HEK293 (cell line): ENCODE results near the gene SPATA33.

Source experiments
- BCL11A ChIP-seq: fragments of 450-650 bp; formaldehyde crosslinking; IDR thresholded peaks from 2 replicates; pipeline ENCODE4 v1.5.1; 2016; ENCODE audit warnings: low read depth, missing biosample characterization, missing genetic modification characterization
- BCL6B ChIP-seq: fragments of 450-650 bp; formaldehyde crosslinking; IDR thresholded peaks from 2 replicates; pipeline ENCODE4 v1.5.1; 2017; ENCODE audit warnings: missing biosample characterization, missing genetic modification characterization
- MYNN ChIP-seq: fragments of 450-650 bp; formaldehyde crosslinking; IDR thresholded peaks from 2 replicates; pipeline ENCODE4 v1.5.1; 2016; ENCODE audit warnings: missing biosample characterization, missing genetic modification characterization, borderline replicate concordance
- PBX3 ChIP-seq: sonication (generic); formaldehyde crosslinking; IDR thresholded peaks from 2 replicates; pipeline ENCODE4 v1.8.1; 2022; ENCODE audit warnings: mild to moderate bottlenecking, moderate library complexity, missing genetic modification reagents
- PRDM6 ChIP-seq: fragments of 450-650 bp; formaldehyde crosslinking; IDR thresholded peaks from 2 replicates; pipeline ENCODE4 v1.5.1; 2017; ENCODE audit warnings: missing biosample characterization, missing genetic modification characterization
- TSHZ1 ChIP-seq: fragments of 450-650 bp; formaldehyde crosslinking; IDR thresholded peaks from 2 replicates; pipeline ENCODE4 v1.5.1; 2016; ENCODE audit warnings: missing biosample characterization, missing genetic modification characterization, borderline replicate concordance
- ZBTB49 ChIP-seq: fragments of 450-650 bp; formaldehyde crosslinking; IDR thresholded peaks from 2 replicates; pipeline ENCODE4 v1.5.1; 2016; ENCODE audit warnings: missing biosample characterization, missing genetic modification characterization, low read depth
- ZBTB8A ChIP-seq: fragments of 450-650 bp; formaldehyde crosslinking; IDR thresholded peaks from 2 replicates; pipeline ENCODE4 v1.5.1; 2016; ENCODE audit warnings: missing biosample characterization, missing genetic modification characterization
- ZFP37 ChIP-seq: fragments of 450-650 bp; formaldehyde crosslinking; IDR thresholded peaks from 2 replicates; pipeline ENCODE4 v1.5.1; 2016; ENCODE audit warnings: missing biosample characterization, missing genetic modification characterization
- ZNF174 ChIP-seq: fragments of 450-650 bp; formaldehyde crosslinking; IDR thresholded peaks from 2 replicates; pipeline ENCODE4 v1.5.0; 2017; ENCODE audit warnings: missing biosample characterization, mild to moderate bottlenecking, missing genetic modification characterization
- ZNF19 ChIP-seq: fragments of 450-650 bp; formaldehyde crosslinking; IDR thresholded peaks from 2 replicates; pipeline ENCODE4; 2016; ENCODE audit warnings: missing biosample characterization, missing genetic modification characterization, low read depth
- ZNF2 ChIP-seq: fragments of 450-650 bp; formaldehyde crosslinking; IDR thresholded peaks from 2 replicates; pipeline ENCODE4 v1.5.1; 2016; ENCODE audit warnings: missing biosample characterization, missing genetic modification characterization
- ZNF214 ChIP-seq: fragments of 450-650 bp; formaldehyde crosslinking; IDR thresholded peaks from 2 replicates; pipeline ENCODE4 v1.5.1; 2017; ENCODE audit warnings: missing biosample characterization, mild to moderate bottlenecking, missing genetic modification characterization, borderline replicate concordance
- ZNF248 ChIP-seq: fragments of 450-650 bp; formaldehyde crosslinking; IDR thresholded peaks from 2 replicates; pipeline ENCODE4 v1.5.1; 2017; ENCODE audit warnings: missing biosample characterization, missing genetic modification characterization
- ZNF292 ChIP-seq: fragments of 450-650 bp; formaldehyde crosslinking; IDR thresholded peaks from 2 replicates; pipeline ENCODE4 v1.5.1; 2016; ENCODE audit warnings: low read depth, missing biosample characterization, missing genetic modification characterization, borderline replicate concordance
- ZNF354C ChIP-seq: fragments of 450-650 bp; formaldehyde crosslinking; IDR thresholded peaks from 2 replicates; pipeline ENCODE4 v1.5.1; 2016; ENCODE audit warnings: missing biosample characterization, missing genetic modification characterization, low read depth, borderline replicate concordance
- ZNF37A ChIP-seq: fragments of 450-650 bp; IDR thresholded peaks from 2 replicates; pipeline ENCODE4 v1.5.1; 2018; ENCODE audit warnings: missing biosample characterization, missing genetic modification characterization
- ZNF433 ChIP-seq: fragments of 450-650 bp; formaldehyde crosslinking; IDR thresholded peaks from 2 replicates; pipeline ENCODE4 v1.5.1; 2016; ENCODE audit warnings: missing biosample characterization, missing genetic modification characterization, low read depth
- ZNF544 ChIP-seq: fragments of 450-650 bp; formaldehyde crosslinking; IDR thresholded peaks from 2 replicates; pipeline ENCODE4 v1.5.0; 2017; ENCODE audit warnings: missing biosample characterization, missing genetic modification characterization
- ZNF558 ChIP-seq: fragments of 450-650 bp; formaldehyde crosslinking; IDR thresholded peaks from 2 replicates; pipeline ENCODE4 v1.5.1; 2016; ENCODE audit warnings: missing biosample characterization, missing genetic modification characterization
- ZNF670 ChIP-seq: fragments of 450-650 bp; formaldehyde crosslinking; IDR thresholded peaks from 2 replicates; pipeline ENCODE4 v1.5.1; 2016; ENCODE audit warnings: missing biosample characterization, missing genetic modification characterization, low read depth
- ZNF704 ChIP-seq: fragments of 450-650 bp; formaldehyde crosslinking; IDR thresholded peaks from 2 replicates; pipeline ENCODE4 v1.5.1; 2016; ENCODE audit warnings: missing biosample characterization, missing genetic modification characterization
- ZNF777 ChIP-seq: fragments of 450-650 bp; formaldehyde crosslinking; IDR thresholded peaks from 2 replicates; pipeline ENCODE4 v1.5.1; 2017; ENCODE audit warnings: missing biosample characterization, missing genetic modification characterization, borderline replicate concordance
- ZSCAN30 ChIP-seq: fragments of 450-650 bp; IDR thresholded peaks from 2 replicates; pipeline ENCODE4 v1.5.1; 2018; ENCODE audit warnings: missing biosample characterization, mild to moderate bottlenecking, missing genetic modification characterization, moderate library complexity
- ZXDB ChIP-seq: fragments of 450-650 bp; formaldehyde crosslinking; IDR thresholded peaks from 2 replicates; pipeline ENCODE4 v1.5.1; 2016; ENCODE audit warnings: missing biosample characterization, missing genetic modification characterization
- TF ChIP-seq, protein P1 (sequence below): fragments of 450-650 bp; formaldehyde crosslinking; IDR thresholded peaks from 2 replicates; pipeline ENCODE4 v1.5.1; 2016; ENCODE audit warnings: missing biosample characterization, missing genetic modification characterization

The SPATA33 gene

DNA sequence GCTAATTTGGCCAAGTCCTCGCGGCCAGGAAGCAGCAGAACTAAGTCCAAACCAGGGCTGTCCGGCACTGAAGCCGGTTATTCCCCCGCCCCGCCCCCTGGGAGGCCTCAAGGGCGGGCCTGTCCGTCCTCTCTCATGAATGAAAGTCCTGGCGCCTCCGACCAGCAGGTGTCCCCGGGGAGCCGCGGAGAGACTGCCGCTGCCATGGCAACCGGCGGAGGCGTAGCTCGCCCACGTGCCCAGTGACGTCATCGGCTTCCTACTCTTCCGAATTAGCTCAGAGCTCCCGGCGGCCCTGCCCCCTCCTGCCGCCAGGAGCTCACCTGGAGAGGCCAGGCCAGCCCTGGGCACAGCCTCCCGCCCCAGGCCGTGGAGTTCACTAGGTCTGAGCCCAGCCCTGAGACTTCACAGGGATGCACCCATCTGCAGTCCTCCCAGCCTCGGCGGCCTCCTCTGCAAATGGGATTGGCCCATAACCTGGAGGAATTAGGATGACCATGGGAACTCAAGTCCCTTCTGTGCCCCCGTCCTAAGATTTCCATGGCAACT, 42.5 kb downstream of the SPATA33 start (continued):
- TF ChIP-seq TSHZ1 (peak; percentile 63; the same call in 1 of the 2 replicates), ZSCAN30 (tag by site-specific recombination) (peak; percentile 46; the same call in 1 of the 2 replicates), ZNF544 (tag by site-specific recombination) (no peak), ZBTB8A (tag by site-specific recombination) (no peak), ZNF37A (no peak), PRDM6 (tag by site-specific recombination) (no peak; the same call in 1 of the 2 replicates), ZNF670 (tag by site-specific recombination) (no peak), ZXDB (tag by site-specific recombination) (peak; percentile 86), BCL11A (tag by site-specific recombination) (peak; percentile 84; the same call in 1 of the 2 replicates), ZBTB49 (tag by site-specific recombination) (no peak), ZNF248 (tag by site-specific recombination) (no peak), ZNF558 (no peak), ZNF214 (no peak), ZNF704 (tag by site-specific recombination) (no peak), ZNF354C (tag by site-specific recombination) (no peak), ZNF433 (tag by site-specific recombination) (no peak), ZNF777 (tag by site-specific recombination) (no peak), ZFP37 (tag by site-specific recombination) (no peak), PBX3 (CRISPR knock-in tag) (no peak), BCL6B (tag by site-specific recombination) (no peak), ZNF292 (no peak), ZNF19 (tag by site-specific recombination) (no peak), MYNN (peak; percentile 82), ZNF2 (tag by site-specific recombination) (peak; percentile 49; the same call in 1 of the 2 replicates), ZNF174 (tag by site-specific recombination) (no peak)
- TF ChIP-seq, protein P1, sequence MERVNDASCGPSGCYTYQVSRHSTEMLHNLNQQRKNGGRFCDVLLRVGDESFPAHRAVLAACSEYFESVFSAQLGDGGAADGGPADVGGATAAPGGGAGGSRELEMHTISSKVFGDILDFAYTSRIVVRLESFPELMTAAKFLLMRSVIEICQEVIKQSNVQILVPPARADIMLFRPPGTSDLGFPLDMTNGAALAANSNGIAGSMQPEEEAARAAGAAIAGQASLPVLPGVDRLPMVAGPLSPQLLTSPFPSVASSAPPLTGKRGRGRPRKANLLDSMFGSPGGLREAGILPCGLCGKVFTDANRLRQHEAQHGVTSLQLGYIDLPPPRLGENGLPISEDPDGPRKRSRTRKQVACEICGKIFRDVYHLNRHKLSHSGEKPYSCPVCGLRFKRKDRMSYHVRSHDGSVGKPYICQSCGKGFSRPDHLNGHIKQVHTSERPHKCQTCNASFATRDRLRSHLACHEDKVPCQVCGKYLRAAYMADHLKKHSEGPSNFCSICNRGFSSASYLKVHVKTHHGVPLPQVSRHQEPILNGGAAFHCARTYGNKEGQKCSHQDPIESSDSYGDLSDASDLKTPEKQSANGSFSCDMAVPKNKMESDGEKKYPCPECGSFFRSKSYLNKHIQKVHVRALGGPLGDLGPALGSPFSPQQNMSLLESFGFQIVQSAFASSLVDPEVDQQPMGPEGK (tag by site-specific recombination): peak; percentile 84
